ENCODE data around the gene RTP3.

DNA sequence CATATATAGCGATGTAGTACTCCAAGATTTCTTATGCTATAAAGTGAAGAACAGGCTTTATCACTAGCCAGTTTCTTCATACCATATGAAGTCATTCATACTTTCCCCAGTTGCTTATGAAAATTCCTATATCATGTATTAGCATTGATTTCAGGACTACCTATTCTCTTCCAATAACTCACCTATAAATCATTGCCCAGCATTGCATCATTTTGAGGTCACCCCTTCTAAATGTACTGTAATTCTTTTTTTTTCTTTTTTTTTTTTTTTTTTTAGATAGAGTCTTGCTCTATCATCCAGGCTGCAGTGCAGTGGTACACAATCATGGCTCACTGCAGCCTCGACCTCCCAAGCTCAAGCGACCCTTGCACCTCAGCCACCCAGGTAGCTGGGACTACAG lies 27.1 kb downstream of the RTP3 start:
- TF ChIP-seq, protein P1, sequence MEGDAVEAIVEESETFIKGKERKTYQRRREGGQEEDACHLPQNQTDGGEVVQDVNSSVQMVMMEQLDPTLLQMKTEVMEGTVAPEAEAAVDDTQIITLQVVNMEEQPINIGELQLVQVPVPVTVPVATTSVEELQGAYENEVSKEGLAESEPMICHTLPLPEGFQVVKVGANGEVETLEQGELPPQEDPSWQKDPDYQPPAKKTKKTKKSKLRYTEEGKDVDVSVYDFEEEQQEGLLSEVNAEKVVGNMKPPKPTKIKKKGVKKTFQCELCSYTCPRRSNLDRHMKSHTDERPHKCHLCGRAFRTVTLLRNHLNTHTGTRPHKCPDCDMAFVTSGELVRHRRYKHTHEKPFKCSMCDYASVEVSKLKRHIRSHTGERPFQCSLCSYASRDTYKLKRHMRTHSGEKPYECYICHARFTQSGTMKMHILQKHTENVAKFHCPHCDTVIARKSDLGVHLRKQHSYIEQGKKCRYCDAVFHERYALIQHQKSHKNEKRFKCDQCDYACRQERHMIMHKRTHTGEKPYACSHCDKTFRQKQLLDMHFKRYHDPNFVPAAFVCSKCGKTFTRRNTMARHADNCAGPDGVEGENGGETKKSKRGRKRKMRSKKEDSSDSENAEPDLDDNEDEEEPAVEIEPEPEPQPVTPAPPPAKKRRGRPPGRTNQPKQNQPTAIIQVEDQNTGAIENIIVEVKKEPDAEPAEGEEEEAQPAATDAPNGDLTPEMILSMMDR (IDR thresholded peaks at IDR 0.05): no peak
- TF ChIP-seq POLR2A (IDR thresholded peaks at IDR 0.05): no peak
